H9 (cell line): ENCODE results near the gene SPSB3. TPM values are rescaled to one million over a fixed set of nuclear protein-coding genes. Genes with fewer than 3 reads are reported as not detected.

Experiments
- DNase-seq: peaks from one replicate; pipeline ENCODE4 v3.0.0-alpha.2; 2017
- H2AFZ ChIP-seq: one replicate; pipeline ENCODE4 v1.6.1; 2013; ENCODE audit warnings: mild to moderate bottlenecking, low read length, control low read depth, moderate library complexity
- H2AK5ac ChIP-seq: 2 replicates; pipeline ENCODE4 v1.6.1; 2013; ENCODE audit warnings: low read length, control low read depth, mixed read lengths; ENCODE audit not compliant: insufficient read length
- H2BK120ac ChIP-seq: one replicate; pipeline ENCODE4 v1.6.1; 2013; ENCODE audit warnings: low read depth, mild to moderate bottlenecking, low read length, control low read depth, inconsistent platforms; ENCODE audit not compliant: poor library complexity, severe bottlenecking
- H2BK12ac ChIP-seq: 2 replicates; pipeline ENCODE4 v1.6.1; 2013; ENCODE audit warnings: low read length, control low read depth, mixed read lengths, low read depth; ENCODE audit not compliant: insufficient read length
- H2BK15ac ChIP-seq: 2 replicates; pipeline ENCODE4 v1.6.1; 2013; ENCODE audit warnings: low read depth, low read length, control low read depth
- H2BK20ac ChIP-seq: one replicate; pipeline ENCODE4 v1.6.1; 2013; ENCODE audit warnings: low read depth, mild to moderate bottlenecking, low read length, control low read depth, inconsistent platforms; ENCODE audit not compliant: poor library complexity, severe bottlenecking
- H2BK5ac ChIP-seq: 2 replicates; pipeline ENCODE4 v1.6.1; 2013; ENCODE audit warnings: low read length, control low read depth, mixed read lengths; ENCODE audit not compliant: insufficient read length
- H3K14ac ChIP-seq: 2 replicates; pipeline ENCODE4 v1.6.1; 2013; ENCODE audit warnings: low read length, control low read depth; ENCODE audit not compliant: insufficient read depth
- H3K18ac ChIP-seq: 2 replicates; pipeline ENCODE4 v1.6.1; 2013; ENCODE audit warnings: low read depth, mild to moderate bottlenecking, mixed read lengths, low read length, control low read depth; ENCODE audit not compliant: insufficient read length
- H3K23ac ChIP-seq: 2 replicates; pipeline ENCODE4 v1.6.1; 2013; ENCODE audit warnings: low read length, control low read depth, mixed read lengths, low read depth; ENCODE audit not compliant: insufficient read length
- H3K23me2 ChIP-seq: 2 replicates; pipeline ENCODE4 v1.6.1; 2013; ENCODE audit warnings: low read depth, mild to moderate bottlenecking, mixed read lengths, low read length, control low read depth; ENCODE audit not compliant: insufficient read length, poor library complexity, severe bottlenecking
- H3K27ac ChIP-seq: 2 replicates; pipeline ENCODE4 v1.5.1; 2013; ENCODE audit warnings: low read length, control low read depth, mixed read lengths, low read depth; ENCODE audit not compliant: insufficient read length
- H3K27me3 ChIP-seq: 2 replicates; pipeline ENCODE4 v1.6.1; 2013; ENCODE audit warnings: low read length, control low read depth, inconsistent platforms; ENCODE audit not compliant: insufficient read depth
- H3K4ac ChIP-seq: 2 replicates; pipeline ENCODE4 v1.6.1; 2013; ENCODE audit warnings: low read depth, mild to moderate bottlenecking, control low read depth, inconsistent platforms, low read length, moderate library complexity
- H3K4me1 ChIP-seq: 2 replicates; pipeline ENCODE4 v1.6.1; 2013; ENCODE audit warnings: low read length, control low read depth, inconsistent platforms; ENCODE audit not compliant: insufficient read depth
- H3K4me2 ChIP-seq: 2 replicates; pipeline ENCODE4 v1.6.1; 2013; ENCODE audit warnings: low read length, control low read depth, mixed read lengths; ENCODE audit not compliant: insufficient read length, insufficient read depth
- H3K56ac ChIP-seq: 2 replicates; pipeline ENCODE4 v1.6.1; 2013; ENCODE audit warnings: low read depth, mild to moderate bottlenecking, mixed read lengths, low read length, control low read depth; ENCODE audit not compliant: insufficient read length
- H3K79me1 ChIP-seq: 2 replicates; pipeline ENCODE4 v1.6.1; 2013; ENCODE audit warnings: low read depth, mild to moderate bottlenecking, moderate library complexity, low read length, control low read depth, inconsistent platforms; ENCODE audit not compliant: insufficient read depth, poor library complexity, severe bottlenecking
- H3K79me2 ChIP-seq: 2 replicates; pipeline ENCODE4 v1.6.1; 2013; ENCODE audit warnings: low read length, control low read depth, inconsistent platforms; ENCODE audit not compliant: insufficient read depth
- H3K9ac ChIP-seq: 2 replicates; pipeline ENCODE4 v1.6.1; 2013; ENCODE audit warnings: low read length, control low read depth, mixed read lengths; ENCODE audit not compliant: insufficient read length; ENCODE audit errors: extremely low read depth
- H3K9me3 ChIP-seq: one replicate; pipeline ENCODE4 v1.6.1; 2013; ENCODE audit warnings: low read depth, low read length, inconsistent platforms; ENCODE audit not compliant: control insufficient read depth
- H3T11ph ChIP-seq: one replicate; pipeline ENCODE4 v1.6.1; 2013; ENCODE audit warnings: mild to moderate bottlenecking, low read length, control low read depth, inconsistent platforms
- H4K20me1 ChIP-seq: one replicate; pipeline ENCODE4 v1.6.1; 2013; ENCODE audit not compliant: control insufficient read depth, insufficient read length, insufficient read depth
- H4K5ac ChIP-seq: 2 replicates; pipeline ENCODE4 v1.6.1; 2013; ENCODE audit warnings: low read depth, mild to moderate bottlenecking, mixed read lengths, low read length, control low read depth; ENCODE audit not compliant: insufficient read length
- H4K8ac ChIP-seq: replicated peaks from 2 replicates; pipeline ENCODE4 v1.6.1; 2013; ENCODE audit warnings: low read length, control low read depth, mixed read lengths, low read depth; ENCODE audit not compliant: insufficient read length
- H4K91ac ChIP-seq: 2 replicates; pipeline ENCODE4 v1.6.1; 2013; ENCODE audit warnings: low read depth, mild to moderate bottlenecking, moderate library complexity, mixed read lengths, low read length, control low read depth; ENCODE audit not compliant: insufficient read length
- H3K27ac Mint-ChIP-seq, 3 experiments: 2 replicates in 2 of 3; 3 replicates in 1 of 3; pipeline ENCODE4 v1.8.0; 2020 to 2021; ENCODE audit warnings: mixed read lengths in 3 of 3, mild to moderate bottlenecking in 1 of 3, moderate library complexity in 1 of 3
- H3K27me3 Mint-ChIP-seq: 2 replicates; pipeline ENCODE4 v1.8.0; 2021; ENCODE audit warnings: low read depth, mild to moderate bottlenecking, moderate library complexity, mixed read lengths
- H3K36me3 Mint-ChIP-seq, 3 experiments: 2 replicates in 2 of 3; 3 replicates in 1 of 3; pipeline ENCODE4 v1.8.0; 2020 to 2021; ENCODE audit warnings: low read depth in 3 of 3, mixed read lengths in 3 of 3; ENCODE audit not compliant: insufficient read depth in 1 of 3
- H3K4me1 Mint-ChIP-seq, 2 experiments: 2 replicates each; pipeline ENCODE4 v1.8.0; 2020; ENCODE audit warnings: mixed read lengths in 2 of 2
- H3K4me3 Mint-ChIP-seq, 2 experiments: 2 replicates in 1 of 2; 3 replicates in 1 of 2; pipeline ENCODE4 v1.8.0; 2020 to 2021; ENCODE audit warnings: mild to moderate bottlenecking in 2 of 2, mixed read lengths in 2 of 2, moderate library complexity in 1 of 2
- H3K9me3 Mint-ChIP-seq, 2 experiments: 2 replicates in 1 of 2; 3 replicates in 1 of 2; pipeline ENCODE4 v1.8.0; 2020; ENCODE audit warnings: mild to moderate bottlenecking in 2 of 2, mixed read lengths in 2 of 2, moderate library complexity in 1 of 2
- CTCF ChIP-seq: fragments of 200-600 bp; sonication (generic); conservative IDR thresholded peaks from 3 replicates; pipeline ENCODE4 v1.8.0; 2021; ENCODE audit warnings: antibody characterized with exemption, mild to moderate bottlenecking
- WGBS: extraction: QIAGEN DNeasy Blood & Tissue Kit; methylation state at CpG from one replicate; pipeline ENCODE4 v1.1.7; 2013; ENCODE audit warnings: missing lambda C conversion rate, low lambda C conversion rate, mixed read lengths; ENCODE audit not compliant: insufficient read length; ENCODE audit errors: extremely low coverage; 5-methylcytosine and 5-hydroxymethylcytosine counted together
- total RNA-seq: library from RNA; stranded (reverse); gene quantifications from 2 replicates; pipeline ENCODE4 v1.2.1, GENCODE V29; 2021

The SPSB3 gene
- total RNA-seq, 1 experiment from 2014 or later: 19.9 TPM

- Histone ChIP-seq H2BK5ac (no peak overlapping the region), H3K14ac (no peak overlapping the region), H3K18ac (no peak overlapping the region), H2AK5ac (no peak overlapping the region), H3K27ac (no peak overlapping the region), H2AFZ (no peak overlapping the region), H4K8ac (no peak overlapping the region), H2BK15ac (no peak overlapping the region), H3K9ac (no peak overlapping the region), H3K27me3 (no peaks in the 10 kb centered on the region), H2BK12ac (no peak overlapping the region), H3K56ac (no peak overlapping the region), H4K5ac (no peak overlapping the region), H3K4ac (no peak overlapping the region), H3K23me2 (peaks cover 10% of the 10 kb centered on the region), H3K9me3 (no peaks in the 10 kb centered on the region), H4K20me1 (no peaks in the 10 kb centered on the region), H3K4me2 (peak overlapping the region; percentile 31), H3T11ph (no peak overlapping the region), H3K79me1 (peaks cover 10% of the 10 kb centered on the region), H3K79me2 (peaks cover 4% of the 10 kb centered on the region; the same call in 1 of the 2 replicates), H3K23ac (no peak overlapping the region), H2BK20ac (no peak overlapping the region), H3K4me1 (peaks cover 2% of the 10 kb centered on the region; the same call in 1 of the 2 replicates), H4K91ac (no peak overlapping the region), H2BK120ac (no peak overlapping the region)
- H3K36me3 Mint-ChIP-seq: no peaks in the 10 kb centered on the region; a peak in 3 of 7 replicates
- DNase-seq: no peak
- H3K4me3 Mint-ChIP-seq: peak overlapping the region; percentile 71 to 94; a peak in 4 of 5 replicates
- no peak overlapping the region for H3K27ac Mint-ChIP-seq
- peaks cover 11 to 18% of the 10 kb centered on the region in 2 experiments for H3K4me1 Mint-ChIP-seq
- peaks cover 5% of the 10 kb centered on the region; the same call in 1 of the 2 replicates for H3K27me3 Mint-ChIP-seq
- TF ChIP-seq CTCF: no peak
- no CpG with 5 or more reads among the region's 11 CpGs for WGBS
- no peaks in the 10 kb centered on the region; a peak in 1 of 5 replicates for H3K9me3 Mint-ChIP-seq
Measured at GRCh38 chr16:1828645-1829410, 46.5 kb upstream of the SPSB3 start.
